ENCODE measurements around the gene FBXW4. TPM values are rescaled to one million over a fixed set of nuclear protein-coding genes. Genes with fewer than 3 reads are reported as not detected.

The FBXW4 gene
- polyA plus RNA-seq, 1 donor (not counting 4 experiments of a cell fraction or from before 2014, with no cell fraction given), result 22.3 TPM

- Histone ChIP-seq H3K36me3 (ENCODE audit: control insufficient read depth in 2 of 2, extremely low read depth in 1 of 2, insufficient read depth in 2 of 2, low read length in 2 of 2) (peaks cover 2 to 8% of the 10 kb centered on the region in 2 experiments), H3K27me3 (ENCODE audit: control insufficient read depth, extremely low read depth, insufficient read depth, low read length) (no peaks in the 10 kb centered on the region), H3K4me2 (ENCODE audit: control insufficient read depth, extremely low read depth, insufficient read depth, low read depth, low read length) (no peak overlapping the region), H3K9me3 (ENCODE audit: control insufficient read depth, low read depth, low read length) (no peaks in the 10 kb centered on the region), H3K4me1 (ENCODE audit: control insufficient read depth, extremely low read depth, insufficient read depth, low read length) (no peaks in the 10 kb centered on the region), H3K9me1 (ENCODE audit: control insufficient read depth, extremely low read depth, insufficient read depth, low read length) (no peaks in the 10 kb centered on the region), H4K20me1 (ENCODE audit: control insufficient read depth, extremely low read depth, insufficient read depth, low read length) (no peaks in the 10 kb centered on the region), H3K27ac (ENCODE audit: control insufficient read depth, insufficient read depth, low read length) (no peak overlapping the region), H2AFZ (ENCODE audit: control insufficient read depth, low read length) (no peak overlapping the region), H3K79me2 (ENCODE audit: control insufficient read depth, insufficient read depth, low read length) (no peaks in the 10 kb centered on the region), H3K4me3 (ENCODE audit: control insufficient read depth in 2 of 3, extremely low read depth in 1 of 3, insufficient read depth in 2 of 3, low read depth in 1 of 3, low read length in 3 of 3) (no peak overlapping the region), H3K9ac (ENCODE audit: control insufficient read depth, extremely low read depth, insufficient read depth, low read length) (no peak overlapping the region)
- no peak for TF ChIP-seq EZH2 (IDR thresholded peaks at IDR 0.05; ENCODE audit: low read length)
- no peak for TF ChIP-seq CTCF (optimal IDR thresholded peaks at IDR 0.05 in 1 of 3, IDR thresholded peaks at IDR 0.05 in 1 of 3, conservative IDR thresholded peaks at IDR 0.05 in 1 of 3; ENCODE audit: extremely low read depth in 1 of 3, insufficient read depth in 2 of 3, low read length in 3 of 3)
- dilution Hi-C loops (cut with MboI; ENCODE audit: extremely low pct_ligation_motif_present, low sequenced_read_pairs), result no loop called here
- DNase-seq (ENCODE audit: low read depth, low spot score), result no peak
- no peak for FAIRE-seq
Measured at GRCh38 chr10:101601541-101601940, 93.4 kb downstream of the FBXW4 start.

- H3K27me3 ChIP-seq (ENCODE audit: control insufficient read depth, extremely low read depth, insufficient read depth, low read length), result no peaks in the 10 kb centered on the region
- H3K27ac ChIP-seq (ENCODE audit: control insufficient read depth, insufficient read depth, low read length), result no peak overlapping the region
- no peak for TF ChIP-seq EZH2 (IDR thresholded peaks at IDR 0.05; ENCODE audit: low read length)
- no peak for TF ChIP-seq CTCF (optimal IDR thresholded peaks at IDR 0.05 in 1 of 3, IDR thresholded peaks at IDR 0.05 in 1 of 3, conservative IDR thresholded peaks at IDR 0.05 in 1 of 3; ENCODE audit: extremely low read depth in 1 of 3, insufficient read depth in 2 of 3, low read length in 3 of 3)
- H4K20me1 ChIP-seq (ENCODE audit: control insufficient read depth, extremely low read depth, insufficient read depth, low read length), result no peaks in the 10 kb centered on the region
- DNase-seq (ENCODE audit: low read depth, low spot score) (no peak), FAIRE-seq (no peak)
- H3K4me2 ChIP-seq (ENCODE audit: control insufficient read depth, extremely low read depth, insufficient read depth, low read depth, low read length), result no peak overlapping the region
- H3K4me1 ChIP-seq (ENCODE audit: control insufficient read depth, extremely low read depth, insufficient read depth, low read length), result no peaks in the 10 kb centered on the region
- H3K9ac ChIP-seq (ENCODE audit: control insufficient read depth, extremely low read depth, insufficient read depth, low read length), result no peak overlapping the region
- no peak overlapping the region for H2AFZ ChIP-seq (ENCODE audit: control insufficient read depth, low read length)
- no peaks in the 10 kb centered on the region for H3K9me1 ChIP-seq (ENCODE audit: control insufficient read depth, extremely low read depth, insufficient read depth, low read length)
- no peak overlapping the region for H3K4me3 ChIP-seq (ENCODE audit: control insufficient read depth in 2 of 3, extremely low read depth in 1 of 3, insufficient read depth in 2 of 3, low read depth in 1 of 3, low read length in 3 of 3)
- no peaks in the 10 kb centered on the region for H3K79me2 ChIP-seq (ENCODE audit: control insufficient read depth, insufficient read depth, low read length)
- H3K9me3 ChIP-seq (ENCODE audit: control insufficient read depth, low read depth, low read length), result no peaks in the 10 kb centered on the region
- peaks cover 2 to 5% of the 10 kb centered on the region in 2 experiments for H3K36me3 ChIP-seq (ENCODE audit: control insufficient read depth in 2 of 2, extremely low read depth in 1 of 2, insufficient read depth in 2 of 2, low read length in 2 of 2)
- dilution Hi-C loops (cut with MboI; ENCODE audit: extremely low pct_ligation_motif_present, low sequenced_read_pairs), result no loop called here
Measured at GRCh38 chr10:101597091-101597900, 97.7 kb downstream of the FBXW4 start.
